Astrocyte (in vitro differentiated cells and primary cell): ENCODE results near the gene IFT88. TPM values are rescaled to one million over a fixed set of nuclear protein-coding genes. Genes with fewer than 3 reads are reported as not detected.

Experiments used
- DNase-seq: peaks from one replicate; pipeline ENCODE4 v3.0.0-alpha.2; 2010; ENCODE audit warnings: low read depth
- FAIRE-seq: peaks from 2 replicates; lab custom pipeline; 2011; peaks lifted over from hg19 to GRCh38; lab: Jason Lieb, UNC
- H2AFZ ChIP-seq: 2 replicates; pipeline ENCODE4 v1.6.0; 2012; ENCODE audit warnings: low read depth, low read length, inconsistent platforms
- H3K27ac ChIP-seq: 2 replicates; pipeline ENCODE4 v1.5.1; 2011; ENCODE audit warnings: low read depth, low read length, inconsistent platforms
- H3K27me3 ChIP-seq: 2 replicates; pipeline ENCODE4 v1.6.0; 2011; ENCODE audit warnings: low read length, inconsistent platforms; ENCODE audit not compliant: insufficient read depth
- H3K36me3 ChIP-seq: 2 replicates; pipeline ENCODE4 v1.5.1; 2011; ENCODE audit warnings: low read length, inconsistent platforms; ENCODE audit not compliant: insufficient read depth
- H3K4me1 ChIP-seq: 2 replicates; pipeline ENCODE4 v1.5.1; 2011; ENCODE audit warnings: low read length, inconsistent platforms; ENCODE audit not compliant: insufficient read depth
- H3K4me2 ChIP-seq: 2 replicates; pipeline ENCODE4 v1.6.0; 2012; ENCODE audit warnings: low read length, inconsistent platforms
- H3K4me3 ChIP-seq: 2 replicates; pipeline ENCODE4 v1.5.1; 2011; ENCODE audit warnings: low read depth, mild to moderate bottlenecking, low read length, inconsistent platforms; ENCODE audit not compliant: insufficient read depth
- H3K79me2 ChIP-seq: 2 replicates; pipeline ENCODE4 v1.6.0; 2012; ENCODE audit warnings: mild to moderate bottlenecking, low read length, inconsistent platforms; ENCODE audit not compliant: insufficient read depth
- H3K9ac ChIP-seq: 2 replicates; pipeline ENCODE4 v1.6.0; 2012; ENCODE audit warnings: mild to moderate bottlenecking, low read length, inconsistent platforms
- H3K9me3 ChIP-seq: 2 replicates; pipeline ENCODE4 v1.5.1; 2012; ENCODE audit warnings: low read depth, mild to moderate bottlenecking, low read length, inconsistent platforms; ENCODE audit not compliant: insufficient read depth
- H4K20me1 ChIP-seq: 2 replicates; pipeline ENCODE4 v1.6.0; 2012; ENCODE audit warnings: low read length, inconsistent platforms; ENCODE audit not compliant: insufficient read depth
- H3K27ac Mint-ChIP-seq: one replicate; pipeline ENCODE4 v1.8.0; 2021; ENCODE audit warnings: mild to moderate bottlenecking, mixed read lengths; ENCODE audit not compliant: unreplicated experiment
- H3K27me3 Mint-ChIP-seq: one replicate; pipeline ENCODE4 v1.8.0; 2021; ENCODE audit warnings: low read depth, mixed read lengths; ENCODE audit not compliant: unreplicated experiment
- H3K36me3 Mint-ChIP-seq: one replicate; pipeline ENCODE4 v1.8.0; 2021; ENCODE audit warnings: low read depth, mixed read lengths; ENCODE audit not compliant: unreplicated experiment
- H3K4me1 Mint-ChIP-seq: one replicate; pipeline ENCODE4 v1.8.0; 2021; ENCODE audit warnings: low read depth, mixed read lengths; ENCODE audit not compliant: unreplicated experiment
- H3K4me3 Mint-ChIP-seq: one replicate; pipeline ENCODE4 v1.8.0; 2021; ENCODE audit warnings: mild to moderate bottlenecking, moderate library complexity, mixed read lengths; ENCODE audit not compliant: unreplicated experiment
- H3K9me3 Mint-ChIP-seq: one replicate; pipeline ENCODE4 v1.8.0; 2021; ENCODE audit warnings: mild to moderate bottlenecking, mixed read lengths; ENCODE audit not compliant: unreplicated experiment
- CTCF ChIP-seq: IDR thresholded peaks from 2 replicates; pipeline ENCODE4 v1.5.1; 2011; ENCODE audit warnings: low read depth, mild to moderate bottlenecking, inconsistent platforms, low read length, moderate library complexity; ENCODE audit not compliant: insufficient read depth
- EZH2 ChIP-seq: IDR thresholded peaks from 2 replicates; pipeline ENCODE4 v1.6.1; 2012; ENCODE audit warnings: mild to moderate bottlenecking, low read length, inconsistent platforms; ENCODE audit not compliant: insufficient read depth
- total RNA-seq: library from RNA; stranded (reverse); gene quantifications from 2 replicates; pipeline ENCODE4 v1.2.1, GENCODE V29; 2021

The IFT88 gene
- total RNA-seq, 1 donor from 2014 or later, result 7.6 TPM

GRCh38 chr13:20702530-20702914 is 135.6 kb downstream of the IFT88 start:
- Histone ChIP-seq H3K4me3 (peak overlapping the region; percentile 75), H3K36me3 (no peaks in the 10 kb centered on the region), H3K27me3 (peaks cover 16% of the 10 kb centered on the region), H3K9me3 (no peaks in the 10 kb centered on the region), H3K79me2 (no peaks in the 10 kb centered on the region), H3K27ac (no peak overlapping the region), H2AFZ (no peak overlapping the region), H3K4me1 (peaks cover 10% of the 10 kb centered on the region), H4K20me1 (no peaks in the 10 kb centered on the region), H3K9ac (no peak overlapping the region), H3K4me2 (peak overlapping the region; percentile 99)
- DNase-seq (no peak), FAIRE-seq (no peak)
- Mint-ChIP-seq H3K27me3 (peaks cover 29% of the 10 kb centered on the region), H3K27ac (no peak overlapping the region), H3K4me1 (no peaks in the 10 kb centered on the region), H3K4me3 (peak overlapping the region; percentile 89), H3K9me3 (no peaks in the 10 kb centered on the region), H3K36me3 (no peaks in the 10 kb centered on the region)
- TF ChIP-seq EZH2 (no peak), CTCF (no peak)

GRCh38 chr13:20702915-20703779 is 136.2 kb downstream of the IFT88 start, which contains the start of gene IL17D:
TSS of gene IL17D (plus strand) at chr13:20703699. CDS start at chr13:20704002, 303 bp downstream.
- Mint-ChIP-seq H3K4me3 (peak within 1 kb of the TSS; percentile 89), H3K9me3 (no peaks in the 10 kb centered on the region), H3K36me3 (no peaks in the 10 kb centered on the region), H3K27me3 (peaks cover 29% of the 10 kb centered on the region), H3K27ac (peak within 1 kb of the TSS; percentile 34), H3K4me1 (no peaks in the 10 kb centered on the region)
- Histone ChIP-seq H2AFZ (peak within 1 kb of the TSS; percentile 96), H3K4me2 (peak within 1 kb of the TSS; percentile 99), H3K9me3 (no peaks in the 10 kb centered on the region), H3K4me3 (peak within 1 kb of the TSS; percentile 75), H3K4me1 (peaks cover 10% of the 10 kb centered on the region), H3K27ac (no peak within 1 kb of the TSS), H4K20me1 (no peaks in the 10 kb centered on the region), H3K27me3 (peaks cover 16% of the 10 kb centered on the region), H3K9ac (peak within 1 kb of the TSS; percentile 75), H3K36me3 (no peaks in the 10 kb centered on the region), H3K79me2 (no peaks in the 10 kb centered on the region)
- DNase-seq (no peak), FAIRE-seq (no peak)
- no peak for TF ChIP-seq CTCF
- TF ChIP-seq EZH2, result peak; percentile 55
